ENCODE measurements around the gene LRRC61.

DNA sequence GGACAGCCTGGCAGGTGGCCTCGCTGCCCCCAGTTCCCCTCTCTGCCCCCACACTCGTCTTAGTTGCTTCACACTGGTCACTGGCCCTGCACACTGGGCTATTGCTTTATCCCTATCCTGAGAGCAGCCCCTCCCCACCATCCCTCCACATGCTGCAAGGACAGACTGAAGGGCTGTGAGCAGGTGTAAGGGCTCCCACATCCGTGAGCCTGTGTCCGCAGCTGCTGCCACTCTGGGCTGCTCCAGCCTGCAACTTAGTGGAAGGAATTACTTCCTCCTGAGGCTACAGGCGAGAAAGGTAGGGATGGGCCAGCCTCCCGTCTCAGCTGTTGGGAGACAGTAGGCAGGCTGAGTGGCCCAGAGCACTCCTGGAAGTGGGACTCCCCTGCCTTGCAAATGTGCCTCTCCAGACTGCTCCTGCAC is 14.5 kb downstream of the LRRC61 start:
- TF ChIP-seq, protein P1, sequence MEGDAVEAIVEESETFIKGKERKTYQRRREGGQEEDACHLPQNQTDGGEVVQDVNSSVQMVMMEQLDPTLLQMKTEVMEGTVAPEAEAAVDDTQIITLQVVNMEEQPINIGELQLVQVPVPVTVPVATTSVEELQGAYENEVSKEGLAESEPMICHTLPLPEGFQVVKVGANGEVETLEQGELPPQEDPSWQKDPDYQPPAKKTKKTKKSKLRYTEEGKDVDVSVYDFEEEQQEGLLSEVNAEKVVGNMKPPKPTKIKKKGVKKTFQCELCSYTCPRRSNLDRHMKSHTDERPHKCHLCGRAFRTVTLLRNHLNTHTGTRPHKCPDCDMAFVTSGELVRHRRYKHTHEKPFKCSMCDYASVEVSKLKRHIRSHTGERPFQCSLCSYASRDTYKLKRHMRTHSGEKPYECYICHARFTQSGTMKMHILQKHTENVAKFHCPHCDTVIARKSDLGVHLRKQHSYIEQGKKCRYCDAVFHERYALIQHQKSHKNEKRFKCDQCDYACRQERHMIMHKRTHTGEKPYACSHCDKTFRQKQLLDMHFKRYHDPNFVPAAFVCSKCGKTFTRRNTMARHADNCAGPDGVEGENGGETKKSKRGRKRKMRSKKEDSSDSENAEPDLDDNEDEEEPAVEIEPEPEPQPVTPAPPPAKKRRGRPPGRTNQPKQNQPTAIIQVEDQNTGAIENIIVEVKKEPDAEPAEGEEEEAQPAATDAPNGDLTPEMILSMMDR (IDR thresholded peaks at IDR 0.05), result no peak
- no peak for TF ChIP-seq POLR2A (IDR thresholded peaks at IDR 0.05)

Data from thyroid gland (tissue), 4 donors.